ENCODE measurements around the gene ZFHX2.

ZFHX2 gene

DNA sequence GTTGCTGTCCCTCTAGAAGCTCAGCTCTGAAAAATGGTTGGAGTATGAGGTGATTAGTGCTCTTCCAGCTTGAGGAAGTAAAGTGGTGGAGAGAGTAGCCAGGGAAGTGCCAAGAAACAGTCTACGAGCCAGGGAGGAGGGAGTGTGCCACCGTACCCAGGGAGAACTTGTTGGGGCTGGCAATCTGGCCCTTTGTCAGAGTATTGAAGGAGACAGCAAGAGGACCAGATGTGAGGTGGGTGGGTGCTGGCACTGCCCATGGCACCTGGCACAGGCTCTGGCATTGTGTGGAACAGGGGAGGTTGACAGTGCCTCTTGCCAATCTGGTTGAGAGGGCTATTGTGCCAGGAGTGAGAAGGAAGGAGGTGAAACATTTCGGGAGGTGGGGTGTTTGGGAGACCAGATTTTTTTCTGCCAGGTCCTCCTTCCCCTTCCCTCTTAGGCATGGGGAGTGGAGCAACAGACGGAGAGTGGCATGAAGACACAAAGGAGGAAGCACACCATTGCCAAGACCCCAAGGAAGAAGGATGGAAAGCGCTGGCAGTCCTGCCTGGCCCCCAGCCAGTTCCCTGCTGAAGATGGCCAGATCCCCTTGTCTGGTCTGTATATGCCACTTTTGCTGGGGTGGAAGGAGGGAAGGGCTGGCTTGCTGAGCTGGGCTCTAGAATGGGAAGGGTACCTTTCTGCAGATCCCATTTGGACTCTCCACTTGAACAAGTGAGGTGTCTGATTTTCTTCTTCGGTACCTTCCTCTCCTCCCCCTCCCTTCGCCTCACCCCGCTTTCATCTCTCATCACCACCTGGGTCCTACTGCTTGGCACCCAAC lies 37.5 kb downstream of the ZFHX2 start:
- DNase-seq: no peak

- no peak for DNase-seq
These were observed 38.4 kb downstream of the ZFHX2 start for GRCh38 chr14:23513005-23513817.

GRCh38 chr14:23512156-23512555 lies 39.4 kb downstream of the ZFHX2 start:
- no peak for DNase-seq

DNA sequence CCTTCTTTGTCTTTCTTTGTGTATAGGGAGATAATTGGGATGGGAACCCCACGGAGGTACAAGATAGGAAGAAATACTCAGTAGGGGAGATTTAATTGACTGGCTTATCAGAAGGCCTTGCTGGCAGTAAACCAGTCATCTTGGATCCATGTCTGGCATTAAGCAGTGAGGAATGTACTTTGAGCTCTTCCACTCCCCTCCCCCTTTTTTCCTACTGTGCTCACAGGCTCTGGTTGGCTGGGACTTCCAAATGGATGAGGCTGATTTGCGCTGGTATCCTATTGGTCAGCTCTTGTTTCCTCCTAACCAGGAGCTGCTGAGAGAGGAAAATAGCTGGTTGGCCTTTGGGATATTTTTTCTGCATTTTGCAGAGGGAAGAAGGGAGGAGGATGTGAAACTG lies 57.3 kb downstream of the ZFHX2 start:
- no peak for DNase-seq

GRCh38 chr14:23492618-23493272 lies 58.8 kb downstream of the ZFHX2 start:
- no peak for DNase-seq

- DNase-seq: no peak
These were observed 64.3 kb downstream of the ZFHX2 start for GRCh38 chr14:23487216-23487615.

DNA sequence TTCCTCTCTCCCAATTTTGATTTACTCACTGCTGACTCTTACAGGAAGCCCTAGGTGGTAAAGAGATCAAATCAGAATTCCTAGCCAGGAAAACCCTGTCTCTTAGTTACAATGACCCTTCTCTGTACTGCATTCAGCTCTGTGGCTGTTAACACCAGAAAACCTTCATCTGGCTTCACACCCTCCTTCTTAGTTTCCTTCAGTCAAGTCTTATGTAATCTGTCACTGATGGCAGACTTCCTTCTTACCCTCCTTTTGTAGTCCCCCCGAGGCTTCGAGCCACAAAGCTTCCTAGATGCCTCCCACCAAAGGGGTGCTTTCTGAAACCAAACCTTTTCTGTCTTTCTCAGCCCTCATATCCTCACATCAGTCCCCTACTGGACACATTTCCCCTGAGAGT lies 65.5 kb downstream of the ZFHX2 start:
- DNase-seq: no peak

GRCh38 chr14:23485326-23485725 lies 66.2 kb downstream of the ZFHX2 start:
- DNase-seq: no peak

DNA sequence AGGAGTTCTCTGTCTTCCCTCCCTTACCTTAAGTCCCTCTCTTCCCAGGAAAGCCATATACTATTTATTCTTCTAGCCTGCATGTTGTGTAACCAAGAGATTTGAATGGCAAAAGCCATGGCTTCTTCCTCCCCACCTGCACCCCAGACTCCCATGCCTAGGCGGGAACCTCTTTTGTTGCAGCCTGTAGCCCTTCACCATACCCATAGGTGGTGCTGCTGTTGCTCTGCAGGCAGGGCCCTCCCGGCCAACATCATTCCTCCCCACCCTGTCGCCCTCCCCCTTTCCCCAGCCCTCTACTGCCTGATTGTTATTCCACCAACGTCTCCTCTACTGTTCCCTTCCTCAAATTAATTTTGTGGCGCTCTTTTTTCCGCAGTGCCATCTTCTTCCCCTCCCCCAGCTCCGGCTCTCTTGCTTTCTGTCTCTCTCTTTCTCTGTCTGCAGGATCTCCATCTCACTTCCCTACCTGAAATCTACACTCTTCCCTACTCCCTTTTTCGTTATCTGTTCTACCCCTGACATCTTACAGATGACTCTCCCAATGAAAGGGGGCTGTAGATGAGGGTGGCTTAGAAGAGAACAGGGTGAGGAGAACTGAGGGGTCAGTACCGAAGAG lies 68.2 kb downstream of the ZFHX2 start:
- DNase-seq: no peak

- DNase-seq: no peak
These were observed 68.8 kb downstream of the ZFHX2 start for GRCh38 chr14:23482823-23483148.

DNA sequence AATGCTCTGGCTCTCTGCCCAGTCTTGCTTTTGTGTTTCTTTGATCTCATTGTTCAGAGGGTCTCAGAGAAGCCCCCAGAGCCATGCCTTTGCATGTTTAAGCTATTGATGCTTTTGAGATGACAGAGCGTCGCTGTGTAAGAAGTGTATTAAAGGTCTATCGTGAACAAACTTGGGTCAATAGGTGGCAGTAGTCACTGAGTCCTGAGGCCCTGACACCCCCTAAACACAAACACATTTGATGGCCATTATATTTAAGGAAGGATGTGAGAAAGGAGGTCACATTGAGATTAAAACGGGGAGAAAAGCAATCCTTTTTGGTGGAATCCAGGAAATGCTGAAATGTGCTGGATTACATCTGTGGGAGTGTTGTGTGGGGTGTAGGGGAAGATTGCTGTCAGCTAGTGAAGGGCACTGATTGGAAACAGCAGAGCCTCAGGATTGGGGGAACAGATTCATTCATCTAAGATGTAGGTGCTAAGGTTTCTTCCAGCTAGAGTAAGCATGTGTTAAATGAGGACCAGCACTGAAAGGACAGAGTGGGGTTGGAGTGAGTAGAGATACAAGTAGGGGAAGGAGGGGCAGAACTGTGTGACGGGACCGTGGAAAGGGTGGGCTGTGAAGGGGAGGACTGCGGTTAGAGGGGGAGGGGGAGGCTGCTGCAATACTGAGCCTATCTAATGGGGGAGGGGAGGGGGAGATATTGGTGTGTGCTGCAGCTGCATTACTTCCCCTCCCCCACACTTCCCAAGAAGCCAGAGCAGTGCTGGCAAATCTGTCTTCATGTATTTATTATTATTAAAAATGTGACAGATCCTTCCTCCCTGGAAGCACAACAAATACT lies 69.4 kb downstream of the ZFHX2 start:
- DNase-seq: no peak

- no peak for DNase-seq
These were observed 70.1 kb downstream of the ZFHX2 start for GRCh38 chr14:23481362-23481970.

DNA sequence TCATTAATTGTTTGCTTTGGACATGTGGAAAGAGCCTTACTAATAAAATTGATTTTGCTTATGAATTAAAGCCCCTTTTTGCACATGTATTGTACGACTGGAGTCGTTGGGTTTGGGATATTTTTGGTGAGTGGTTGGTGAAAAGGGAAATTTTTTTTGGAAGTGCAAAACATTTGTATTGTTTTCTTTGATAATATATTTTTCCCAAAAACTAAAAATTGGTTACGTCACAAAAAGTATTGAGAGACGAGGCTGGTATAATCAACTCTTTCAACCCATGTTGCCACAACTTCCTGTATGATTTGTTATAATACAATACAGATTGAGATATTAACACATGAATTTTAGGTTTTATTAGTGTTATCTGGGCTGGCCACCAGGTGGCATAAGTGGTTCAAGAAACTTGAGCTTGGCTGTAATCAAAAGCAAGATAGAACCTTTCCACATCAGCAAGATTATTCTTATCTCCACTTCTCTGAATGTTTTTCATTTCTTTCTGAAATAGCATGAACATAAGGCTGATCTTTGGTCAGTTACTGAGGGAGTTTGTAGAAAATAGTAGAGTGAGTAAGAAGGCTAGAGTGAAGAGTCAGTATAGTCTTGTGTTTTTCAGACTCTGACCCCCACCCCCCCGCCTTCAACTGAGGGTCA lies 73.3 kb downstream of the ZFHX2 start:
- DNase-seq: peak; percentile 6 to 51 (median 35)

GRCh38 chr14:23470947-23471346 lies 80.6 kb downstream of the ZFHX2 start:
- DNase-seq: no peak

Measured in activated CD4-positive, CD25-positive, alpha-beta regulatory T cell (primary cell).